HepG2 (cell line): ENCODE data around the gene GLOD4. TPM values are rescaled to one million over a fixed set of nuclear protein-coding genes. Genes with fewer than 3 reads are reported as not detected.

Source experiments
- ATAC-seq: fragments of 200-7000 bp; cut with Tn5 transposase; 3 replicates; pipeline ENCODE4 v1.9.1; 2020; ENCODE audit warnings: mild to moderate bottlenecking, moderate library complexity
- BruUV-seq: library from RNA; stranded (reverse); fragments of 400-500 nt; replicated peaks from 2 replicates; lab custom pipeline; 2021; lab: Mats Ljungman, UMichigan
- CTCF ChIA-PET: fragments of 300-600 bp; formaldehyde crosslinking; extraction: SDS; loops from one replicate; lab custom pipeline; 2021; ENCODE audit warnings: low total read pairs, inconsistent platforms, low intra/inter-chr PET ratio; lab: Yijun Ruan, JAX
- POLR2A ChIA-PET: fragments of 350-600 bp; sonication (Branson Sonifier 250); formaldehyde crosslinking; loops from one replicate; lab custom pipeline; 2020; ENCODE audit warnings: antibody characterized with exemption, inconsistent platforms; lab: Yijun Ruan, JAX
- DNase-seq: peaks from one replicate; pipeline ENCODE4 v3.0.0-alpha.2; 2015; ENCODE audit warnings: low spot score
- FAIRE-seq: peaks from 3 replicates; lab custom pipeline; 2011; peaks lifted over from hg19 to GRCh38; lab: Jason Lieb, UNC
- H2AFZ ChIP-seq: one replicate; pipeline ENCODE4 v1.6.1; 2011; ENCODE audit warnings: low read length, inconsistent platforms
- H3K27ac ChIP-seq: fragments of 300-600 bp; 3 replicates; pipeline ENCODE4 v1.8.0; 2011; ENCODE audit warnings: mixed run types, mild to moderate bottlenecking, mixed read lengths, low read length, inconsistent platforms; ENCODE audit not compliant: insufficient read depth; ENCODE audit errors: extremely low read length
- H3K27me3 ChIP-seq, 2 experiments: fragments of 200-600 bp in 1 of 2; 2 replicates in 1 of 2; 3 replicates in 1 of 2; pipeline versions ENCODE4 v1.6.0 to v1.8.0; 2011; ENCODE audit warnings: low read length in 2 of 2, mild to moderate bottlenecking in 2 of 2, moderate library complexity in 2 of 2, inconsistent platforms in 1 of 2; ENCODE audit not compliant: insufficient read depth in 2 of 2, control insufficient read depth in 1 of 2
- H3K36me3 ChIP-seq, 2 experiments: fragments of 200-600 bp in 1 of 2; replicated peaks in 1 of 2; 2 replicates in 1 of 2; 3 replicates in 1 of 2; pipeline versions ENCODE4 v1.5.1 to v1.8.0; 2011; ENCODE audit warnings: low read length in 2 of 2, inconsistent platforms in 1 of 2; ENCODE audit not compliant: insufficient read depth in 2 of 2, control insufficient read depth in 1 of 2
- H3K4me1 ChIP-seq: 2 replicates; pipeline ENCODE4 v1.5.1; 2012; ENCODE audit warnings: low read length, inconsistent platforms; ENCODE audit not compliant: insufficient read depth
- H3K4me2 ChIP-seq: 2 replicates; pipeline ENCODE4 v1.6.0; 2011; ENCODE audit warnings: low read depth, low read length, inconsistent platforms
- H3K4me3 ChIP-seq, 3 experiments: fragments of 200-600 bp in 1 of 3; sonication (generic), shearing (Covaris generic) in 1 of 3; replicated peaks in 1 of 3; 2 replicates each; pipeline ENCODE4 v1.5.1; 2011 to 2016; ENCODE audit warnings: low read length in 3 of 3, inconsistent platforms in 2 of 3, low read depth in 2 of 3, mild to moderate bottlenecking in 2 of 3, control low read depth in 1 of 3, mixed read lengths in 1 of 3; ENCODE audit not compliant: insufficient read depth in 1 of 3
- H3K79me2 ChIP-seq: one replicate; pipeline ENCODE4 v1.6.1; 2011; ENCODE audit warnings: low read length, inconsistent platforms; ENCODE audit not compliant: insufficient read depth
- H3K9ac ChIP-seq: 2 replicates; pipeline ENCODE4 v1.6.0; 2011; ENCODE audit warnings: mild to moderate bottlenecking, low read depth, low read length, inconsistent platforms; ENCODE audit not compliant: insufficient read depth
- H3K9me3 ChIP-seq: 2 replicates; pipeline ENCODE4 v1.5.1; 2012; ENCODE audit warnings: mild to moderate bottlenecking, low read length
- H4K20me1 ChIP-seq: 2 replicates; pipeline ENCODE4 v1.6.0; 2011; ENCODE audit warnings: inconsistent platforms, mild to moderate bottlenecking, low read length, moderate library complexity; ENCODE audit not compliant: insufficient read depth
- TFE3 ChIP-seq: IDR thresholded peaks from 2 replicates; pipeline ENCODE4 v1.6.1; 2016
- WGBS: methylation state at CpG from one replicate; pipeline ENCODE4 v1.1.6; 2017; ENCODE audit warnings: low lambda C conversion rate; 5-methylcytosine and 5-hydroxymethylcytosine counted together
- in situ Hi-C: cut with HindIII; loops from 2 replicates; pipeline ENCODE4 v1.10.0; 2017; ENCODE audit warnings: low pct_unique_long_range_greater_than_20kb; ENCODE audit not compliant: extremely low pct_ligation_motif_present
- intact Hi-C: fragments of 100-400 bp; cut with micrococcal nuclease; formaldehyde crosslinking; loops from one replicate; pipeline ENCODE4 v1.10.0; 2022; ENCODE audit not compliant: unreplicated experiment
- polyA plus RNA-seq, 8 experiments: library from polyadenylated mRNA; depleted of rRNA in 3 of 8; stranded (reverse) in 7 of 8; unstranded in 1 of 8; fragments of >200 nt; fragmentation: Illumina TruSeq in 4 of 8; extraction: Trizol in 4 of 8; gene quantifications; 2 replicates each; pipeline versions ENCODE4 v1.2.1 to v1.2.3, GENCODE V29; 2011 to 2016; ENCODE audit warnings: low read depth in 4 of 8, missing spikeins in 1 of 8, mixed read lengths in 1 of 8; ENCODE audit not compliant: insufficient read depth in 1 of 8
- total RNA-seq, 5 experiments: library from RNA; depleted of rRNA; stranded (reverse); fragments of >200 nt; fragmentation: Illumina TruSeq; extraction: Trizol; gene quantifications; 2 replicates each; pipeline ENCODE4 v1.2.3, GENCODE V29; 2016; ENCODE audit warnings: low read depth in 1 of 5
- TF ChIP-seq, protein P1 (sequence below): sonication (generic); formaldehyde crosslinking; IDR thresholded peaks from 2 replicates; pipeline ENCODE4; 2020; ENCODE audit warnings: missing genetic modification reagents, mild to moderate bottlenecking, borderline replicate concordance

GLOD4 gene
- total and polyA plus RNA-seq, 2 of the 13 experiments (the other 11 are each of a cell fraction or from before 2014, with no cell fraction given): 53.7 to 87.8 TPM

DNA sequence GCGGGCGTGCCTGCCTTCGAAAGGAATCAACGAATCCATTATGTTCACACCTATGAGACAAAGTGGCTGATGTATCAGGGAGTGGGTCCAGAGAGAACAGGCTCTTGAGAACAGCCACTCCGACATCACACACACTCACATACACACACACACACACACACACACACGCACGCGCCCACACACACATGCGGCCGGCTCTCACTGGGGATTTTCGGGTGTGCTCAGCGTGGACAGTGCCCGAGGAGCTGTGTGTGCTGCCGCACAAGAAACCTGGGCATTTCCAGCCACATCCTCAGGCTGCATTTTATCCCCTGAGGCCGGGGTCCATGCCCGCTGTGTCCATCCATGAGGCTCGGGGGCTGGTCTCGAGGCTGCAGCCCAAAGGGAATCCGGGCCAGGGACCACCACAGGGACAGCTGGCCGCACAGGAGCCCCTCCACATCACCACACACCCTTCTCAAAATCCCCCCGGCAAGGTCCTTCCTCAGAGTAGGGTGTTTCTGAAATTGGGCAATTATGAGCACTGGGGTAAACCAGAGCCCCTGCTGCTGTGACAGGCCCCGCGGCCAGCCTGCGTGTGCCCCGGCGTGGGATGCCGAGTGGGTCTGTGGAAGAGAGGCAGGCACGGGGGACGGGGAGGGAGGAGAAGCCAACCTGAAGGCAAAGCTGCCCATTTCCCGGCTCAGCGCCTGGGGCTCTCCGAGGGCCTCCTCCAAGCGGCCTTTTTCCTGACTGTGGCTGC lies 24.9 kb upstream of the GLOD4 start:
- TF ChIP-seq TFE3 (CRISPR knock-in tag): no peak
- TF ChIP-seq, protein P1, sequence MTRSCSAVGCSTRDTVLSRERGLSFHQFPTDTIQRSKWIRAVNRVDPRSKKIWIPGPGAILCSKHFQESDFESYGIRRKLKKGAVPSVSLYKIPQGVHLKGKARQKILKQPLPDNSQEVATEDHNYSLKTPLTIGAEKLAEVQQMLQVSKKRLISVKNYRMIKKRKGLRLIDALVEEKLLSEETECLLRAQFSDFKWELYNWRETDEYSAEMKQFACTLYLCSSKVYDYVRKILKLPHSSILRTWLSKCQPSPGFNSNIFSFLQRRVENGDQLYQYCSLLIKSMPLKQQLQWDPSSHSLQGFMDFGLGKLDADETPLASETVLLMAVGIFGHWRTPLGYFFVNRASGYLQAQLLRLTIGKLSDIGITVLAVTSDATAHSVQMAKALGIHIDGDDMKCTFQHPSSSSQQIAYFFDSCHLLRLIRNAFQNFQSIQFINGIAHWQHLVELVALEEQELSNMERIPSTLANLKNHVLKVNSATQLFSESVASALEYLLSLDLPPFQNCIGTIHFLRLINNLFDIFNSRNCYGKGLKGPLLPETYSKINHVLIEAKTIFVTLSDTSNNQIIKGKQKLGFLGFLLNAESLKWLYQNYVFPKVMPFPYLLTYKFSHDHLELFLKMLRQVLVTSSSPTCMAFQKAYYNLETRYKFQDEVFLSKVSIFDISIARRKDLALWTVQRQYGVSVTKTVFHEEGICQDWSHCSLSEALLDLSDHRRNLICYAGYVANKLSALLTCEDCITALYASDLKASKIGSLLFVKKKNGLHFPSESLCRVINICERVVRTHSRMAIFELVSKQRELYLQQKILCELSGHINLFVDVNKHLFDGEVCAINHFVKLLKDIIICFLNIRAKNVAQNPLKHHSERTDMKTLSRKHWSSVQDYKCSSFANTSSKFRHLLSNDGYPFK (CRISPR knock-in tag): no peak
- DNase-seq (no peak), ATAC-seq (no peak), FAIRE-seq (no peak)
- intact Hi-C loops (no loop called here), in situ Hi-C loops (no loop called here)
- Histone ChIP-seq H3K79me2 (no peaks in the 10 kb centered on the region), H3K36me3 (peaks cover 0 to 13% of the 10 kb centered on the region in 2 experiments; a peak in 4 of 5 replicates), H2AFZ (no peak overlapping the region), H3K27me3 (no peaks in the 10 kb centered on the region), H3K4me2 (no peak overlapping the region), H3K4me1 (peaks cover 19% of the 10 kb centered on the region), H3K9me3 (no peaks in the 10 kb centered on the region), H4K20me1 (no peaks in the 10 kb centered on the region), H3K9ac (no peak overlapping the region), H3K27ac (no peak overlapping the region), H3K4me3 (no peak overlapping the region)
- POLR2A ChIA-PET: no interaction called here
- WGBS: 92% methylated on average over 29 of the region's 33 CpGs
- CTCF ChIA-PET: no interaction called here
- BruUV-seq: no TSS peak
